Measurements from ENCODE around the gene USP28.

USP28 gene

GRCh38 chr11:113901141-113901540 lies 25.8 kb upstream of the USP28 start:
- 0 out of 2 replicates have a peak, but pooled peaks cover 3% of the 10 kb centered on the region for H3K4me1 ChIP-seq (ENCODE audit: control insufficient read depth, insufficient read depth, low read length)
- H3K9me3 ChIP-seq (ENCODE audit: control insufficient read depth, insufficient read depth, low read depth, low read length) = no peaks in the 10 kb centered on the region
- no peak for TF ChIP-seq ZNF157 (tag by site-specific recombination; IDR thresholded peaks at IDR 0.05)
- no peak for TF ChIP-seq ZXDB (tag by site-specific recombination; IDR thresholded peaks at IDR 0.05)
- TF ChIP-seq ZNF114 (tag by site-specific recombination; IDR thresholded peaks at IDR 0.05) = no peak
- no peak for TF ChIP-seq ZNF837 (tag by site-specific recombination; IDR thresholded peaks at IDR 0.05)
- TF ChIP-seq ZNF174 (tag by site-specific recombination; IDR thresholded peaks at IDR 0.05) = no peak
- no peak for TF ChIP-seq ZFP37 (tag by site-specific recombination; IDR thresholded peaks at IDR 0.05)
- TF ChIP-seq SP7 (tag by site-specific recombination; IDR thresholded peaks at IDR 0.05) = no peak
- no peak overlapping the region for H3K27ac ChIP-seq (ENCODE audit: extremely low read depth, low read depth, low read length)
- ChIA-PET POLR2A (no interaction called here), CTCF (interaction anchor here (1.3 kb wide), 1 partner anchor 360 kb away, joined by 10 read pairs; no protein-coding TSS in a partner anchor)
- H3K36me3 ChIP-seq (ENCODE audit: control insufficient read depth in 2 of 2, insufficient read depth in 1 of 2, low read length in 2 of 2) = no peaks in the 10 kb centered on the region
- no peak overlapping the region for H3K4me3 ChIP-seq (ENCODE audit: low read depth, low read length)

- H3K4me3 ChIP-seq (ENCODE audit: low read depth, low read length) = no peak overlapping the region
- H3K27ac ChIP-seq (ENCODE audit: extremely low read depth, low read depth, low read length) = peak overlapping the region; percentile 2; the same call in 1 of the 2 replicates
- ChIA-PET POLR2A (interaction anchor here (1.4 to 2.1 kb wide), 2 partner anchors 21 to 365 kb away, joined by 3 to 8 read pairs; partner anchors contain the start of gene USP28), CTCF (interaction anchor here (0.6 to 5.4 kb wide), 50 partner anchors 10 to 594 kb away, joined by 3 to 138 read pairs (median 4); partner anchors contain the start of genes HTR3A, HTR3B and USP28)
- H3K9me3 ChIP-seq (ENCODE audit: control insufficient read depth, insufficient read depth, low read depth, low read length) = no peaks in the 10 kb centered on the region
- no peaks in the 10 kb centered on the region; the same call in 1 of the 2 replicates for H3K4me1 ChIP-seq (ENCODE audit: control insufficient read depth, insufficient read depth, low read length)
- H3K36me3 ChIP-seq (ENCODE audit: control insufficient read depth in 2 of 2, insufficient read depth in 1 of 2, low read length in 2 of 2) = no peaks in the 10 kb centered on the region
- TF ChIP-seq ZSCAN23 (tag by site-specific recombination; IDR thresholded peaks at IDR 0.05) = no peak
- TF ChIP-seq ZNF654 (tag by site-specific recombination; IDR thresholded peaks at IDR 0.05; ENCODE audit: low read depth) = peak; percentile 78
- TF ChIP-seq ZNF530 (tag by site-specific recombination; IDR thresholded peaks at IDR 0.05; ENCODE audit: low read depth) = no peak
- TF ChIP-seq ZNF184 (tag by site-specific recombination; IDR thresholded peaks at IDR 0.05) = no peak
- TF ChIP-seq ZNF624 (tag by site-specific recombination; IDR thresholded peaks at IDR 0.05) = no peak
- TF ChIP-seq TRIM28 (IDR thresholded peaks at IDR 0.05; ENCODE audit: borderline replicate concordance, low read length) = peak; percentile 35; the same call in 1 of the 2 replicates
- TF ChIP-seq ZNF138 (tag by site-specific recombination; IDR thresholded peaks at IDR 0.05; ENCODE audit: borderline replicate concordance) = no peak
- no peak for TF ChIP-seq ATF2 (tag by site-specific recombination; IDR thresholded peaks at IDR 0.05; ENCODE audit: low read depth)
- no peak for TF ChIP-seq ZNF19 (tag by site-specific recombination; IDR thresholded peaks at IDR 0.05; ENCODE audit: low read depth)
- TF ChIP-seq PRDM4 (tag by site-specific recombination; IDR thresholded peaks at IDR 0.05) = no peak
- no peak for TF ChIP-seq ZNF555 (tag by site-specific recombination; conservative IDR thresholded peaks at IDR 0.05)
- no peak for TF ChIP-seq ZNF518A (tag by site-specific recombination; conservative IDR thresholded peaks at IDR 0.05; ENCODE audit: low read depth)
- no peak for TF ChIP-seq ZBTB44 (tag by site-specific recombination; IDR thresholded peaks at IDR 0.05)
- no peak for TF ChIP-seq TCF7L2 (IDR thresholded peaks at IDR 0.05; ENCODE audit: borderline replicate concordance, low read depth, low read length)
- TF ChIP-seq KLF16 (tag by site-specific recombination; IDR thresholded peaks at IDR 0.05) = no peak
- peak; percentile 39; the same call in 1 of the 2 replicates for TF ChIP-seq ZNF335 (tag by site-specific recombination; conservative IDR thresholded peaks at IDR 0.05)
Measured at GRCh38 chr11:113896156-113896879, 20.9 kb upstream of the USP28 start.
